PC-9 (cell line): ENCODE results near the gene RGS6. TPM values are rescaled to one million over a fixed set of nuclear protein-coding genes. Genes with fewer than 3 reads are reported as not detected.

ENCODE experiments used
- BruUV-seq: library from RNA; stranded (reverse); fragments of 400-500 nt; replicated peaks from 2 replicates; lab custom pipeline; 2021; lab: Mats Ljungman, UMichigan
- CTCF ChIA-PET: fragments of 300-600 bp; sonication (Branson Sonifier 250); formaldehyde crosslinking; loops from one replicate; lab custom pipeline; 2022; ENCODE audit warnings: antibody characterized with exemption; lab: Charles Lee
- POLR2A ChIA-PET: fragments of 300-600 bp; sonication (Branson Sonifier 250); formaldehyde crosslinking; loops from one replicate; lab custom pipeline; 2022; ENCODE audit warnings: antibody characterized with exemption; ENCODE audit not compliant: unreplicated experiment; lab: Charles Lee
- DNase-seq, 2 experiments: peaks; one replicate each; pipeline versions ENCODE4 v3.0.0 to v3.0.0-alpha.2; 2015 to 2022; ENCODE audit warnings: mixed read lengths in 1 of 2
- H2AFZ ChIP-seq: fragments of 200-600 bp; sonication (generic); 2 replicates; pipeline ENCODE4 v1.8.1; 2017; ENCODE audit warnings: antibody characterized with exemption
- H3F3A ChIP-seq: fragments of 200-600 bp; sonication (generic); 2 replicates; pipeline ENCODE4 v1.8.1; 2017; ENCODE audit warnings: antibody characterized with exemption, mild to moderate bottlenecking, low read depth; ENCODE audit not compliant: insufficient read depth
- H3K27ac ChIP-seq: fragments of 200-600 bp; sonication (generic); 2 replicates; pipeline ENCODE4 v1.6.1; 2016; ENCODE audit warnings: mixed run types
- H3K27me3 ChIP-seq: fragments of 200-600 bp; sonication (generic); 2 replicates; pipeline ENCODE4 v1.6.1; 2016; ENCODE audit warnings: low read depth, mixed run types; ENCODE audit not compliant: insufficient read depth
- H3K36me3 ChIP-seq: fragments of 200-600 bp; sonication (generic); 2 replicates; pipeline ENCODE4 v1.6.1; 2016; ENCODE audit warnings: low read depth, mixed run types
- H3K4me1 ChIP-seq: fragments of 200-600 bp; sonication (generic); replicated peaks from 2 replicates; pipeline ENCODE4 v1.6.1; 2016; ENCODE audit warnings: mixed run types; ENCODE audit not compliant: insufficient read depth
- H3K4me2 ChIP-seq: fragments of 200-600 bp; sonication (generic); 2 replicates; pipeline ENCODE4 v1.6.1; 2017; ENCODE audit warnings: mixed run types
- H3K4me3 ChIP-seq: fragments of 200-600 bp; sonication (generic); 2 replicates; pipeline ENCODE4 v1.6.1; 2016; ENCODE audit warnings: mixed run types
- H3K79me2 ChIP-seq: fragments of 200-600 bp; sonication (generic); 2 replicates; pipeline ENCODE4 v1.6.1; 2017; ENCODE audit warnings: low read depth, mixed run types
- H3K9me2 ChIP-seq: fragments of 200-600 bp; sonication (generic); 2 replicates; pipeline ENCODE4 v1.8.1; 2017; ENCODE audit warnings: mild to moderate bottlenecking; ENCODE audit not compliant: insufficient read depth
- H3K9me3 ChIP-seq: fragments of 200-600 bp; sonication (generic); 2 replicates; pipeline ENCODE4 v1.8.1; 2016; ENCODE audit warnings: low read depth; ENCODE audit not compliant: insufficient read depth
- H4K20me1 ChIP-seq: fragments of 200-600 bp; sonication (generic); 2 replicates; pipeline ENCODE4 v1.8.1; 2017; ENCODE audit not compliant: insufficient read depth
- CTCF ChIP-seq: fragments of 200-600 bp; sonication (generic); conservative IDR thresholded peaks from 2 replicates; pipeline ENCODE4 v1.6.1; 2017; ENCODE audit warnings: mixed run types, antibody characterized with exemption, mild to moderate bottlenecking, moderate library complexity
- EZH2 ChIP-seq: fragments of 200-600 bp; sonication (generic); IDR thresholded peaks from 2 replicates; pipeline ENCODE4 v1.8.0; 2017; ENCODE audit warnings: antibody characterized with exemption, low read depth
- intact Hi-C: fragments of 100-400 bp; cut with micrococcal nuclease; formaldehyde crosslinking; loops from one replicate; pipeline ENCODE4 v1.10.0; 2022; ENCODE audit not compliant: unreplicated experiment
- total RNA-seq: library from RNA; stranded (reverse); gene quantifications from 2 replicates; pipeline ENCODE4 v1.2.3, GENCODE V29; 2021

Gene RGS6
- total RNA-seq, 1 experiment from 2014 or later: not detected

- H2AFZ ChIP-seq: no peak overlapping the region
- no TSS peak for BruUV-seq
- no peaks in the 10 kb centered on the region for H3K9me2 ChIP-seq
- peaks cover 48% of the 10 kb centered on the region for H3K27me3 ChIP-seq
- intact Hi-C loops: no loop called here
- POLR2A ChIA-PET: no interaction called here
- H3K4me1 ChIP-seq: no peaks in the 10 kb centered on the region
- H3K27ac ChIP-seq: no peak overlapping the region
- TF ChIP-seq EZH2 (no peak), CTCF (no peak)
- DNase-seq: no peak
- H3K4me2 ChIP-seq: no peak overlapping the region
- no peaks in the 10 kb centered on the region for H4K20me1 ChIP-seq
- no peak overlapping the region for H3K4me3 ChIP-seq
- no peaks in the 10 kb centered on the region for H3F3A ChIP-seq
- no peaks in the 10 kb centered on the region for H3K36me3 ChIP-seq
- CTCF ChIA-PET: no interaction called here
- no peaks in the 10 kb centered on the region for H3K9me3 ChIP-seq
- H3K79me2 ChIP-seq: no peaks in the 10 kb centered on the region
These were observed 659.2 kb downstream of the RGS6 start for GRCh38 chr14:72591391-72591790.

GRCh38 chr14:72594099-72594901 is 662.1 kb downstream of the RGS6 start:
- no TSS peak for BruUV-seq
- H3F3A ChIP-seq: no peaks in the 10 kb centered on the region
- POLR2A ChIA-PET: no interaction called here

GRCh38 chr14:72595152-72595862 is 663.1 kb downstream of the RGS6 start:
- peaks cover 78% of the 10 kb centered on the region for H3K27me3 ChIP-seq
- no peak overlapping the region for H3K27ac ChIP-seq
- no peaks in the 10 kb centered on the region for H3K36me3 ChIP-seq
- ChIA-PET POLR2A (no interaction called here), CTCF (no interaction called here)
- no peak overlapping the region for H3K4me3 ChIP-seq
- intact Hi-C loops: no loop called here
- no peaks in the 10 kb centered on the region for H3F3A ChIP-seq
- TF ChIP-seq EZH2 (no peak), CTCF (no peak)
- H2AFZ ChIP-seq: no peak overlapping the region
- no peaks in the 10 kb centered on the region for H3K9me2 ChIP-seq
- no peaks in the 10 kb centered on the region for H4K20me1 ChIP-seq
- no peaks in the 10 kb centered on the region for H3K79me2 ChIP-seq
- no peaks in the 10 kb centered on the region for H3K9me3 ChIP-seq
- H3K4me1 ChIP-seq: no peaks in the 10 kb centered on the region
- BruUV-seq: no TSS peak
- H3K4me2 ChIP-seq: no peak overlapping the region
- DNase-seq: no peak

More at GRCh38 chr14:72594099-72594901, 662.1 kb downstream of the RGS6 start:
- DNase-seq: no peak
- intact Hi-C loops: no loop called here
- Histone ChIP-seq H3K79me2 (no peaks in the 10 kb centered on the region), H3K4me1 (no peaks in the 10 kb centered on the region), H3K4me3 (no peak overlapping the region), H3K36me3 (no peaks in the 10 kb centered on the region), H3K9me3 (no peaks in the 10 kb centered on the region), H3K27ac (no peak overlapping the region), H4K20me1 (no peaks in the 10 kb centered on the region), H3K27me3 (peaks cover 75% of the 10 kb centered on the region), H2AFZ (no peak overlapping the region), H3K4me2 (no peak overlapping the region), H3K9me2 (no peaks in the 10 kb centered on the region)
- CTCF ChIA-PET: no interaction called here
- TF ChIP-seq CTCF (no peak), EZH2 (no peak)
